Liver (tissue), 9 donors: Measurements from ENCODE around the gene DBT. TPM values are rescaled to one million over a fixed set of nuclear protein-coding genes. Genes with fewer than 3 reads are reported as not detected.

Experiments used
- DNase-seq: peaks from one replicate; pipeline ENCODE4 v3.0.0-alpha.2; 2017; ENCODE audit warnings: low spot score
- H3K27ac ChIP-seq, 2 donors: one replicate each; pipeline ENCODE4 v1.7.0; 2013; ENCODE audit warnings: inconsistent platforms in 2 of 2, low read length in 2 of 2, control low read depth in 1 of 2, low read depth in 1 of 2, mild to moderate bottlenecking in 1 of 2
- H3K27me3 ChIP-seq, 4 donors: one replicate each; pipeline versions ENCODE4 v1.6.1 to v1.7.0; 2013; ENCODE audit warnings: low read length in 3 of 4, inconsistent platforms in 1 of 4, mild to moderate bottlenecking in 1 of 4, moderate library complexity in 1 of 4; ENCODE audit not compliant: control insufficient read depth in 4 of 4, insufficient read depth in 4 of 4
- H3K36me3 ChIP-seq, 4 donors: one replicate each; pipeline versions ENCODE4 v1.6.1 to v1.7.0; 2013; ENCODE audit warnings: low read length in 3 of 4, mild to moderate bottlenecking in 3 of 4, low read depth in 1 of 4, moderate library complexity in 1 of 4; ENCODE audit not compliant: control insufficient read depth in 4 of 4, insufficient read depth in 3 of 4
- H3K4me1 ChIP-seq, 4 donors: one replicate each; pipeline versions ENCODE4 v1.6.1 to v1.7.0; 2013; ENCODE audit warnings: low read length in 3 of 4, mild to moderate bottlenecking in 3 of 4, moderate library complexity in 1 of 4; ENCODE audit not compliant: control insufficient read depth in 4 of 4, insufficient read depth in 4 of 4
- H3K4me3 ChIP-seq, 3 donors: one replicate each; pipeline versions ENCODE4 v1.6.1 to v1.7.0; 2013; ENCODE audit warnings: low read length in 3 of 3, control low read depth in 1 of 3, low read depth in 1 of 3, mild to moderate bottlenecking in 1 of 3
- H3K9ac ChIP-seq, 2 donors: one replicate each; pipeline ENCODE4 v1.7.0; 2013; ENCODE audit warnings: low read length in 2 of 2, mild to moderate bottlenecking in 2 of 2, moderate library complexity in 2 of 2, control low read depth in 1 of 2, low read depth in 1 of 2
- H3K9me3 ChIP-seq, 4 donors: one replicate each; pipeline versions ENCODE4 v1.6.1 to v1.7.0; 2013; ENCODE audit warnings: low read length in 3 of 4; ENCODE audit not compliant: control insufficient read depth in 4 of 4
- EGR1 ChIP-seq, 2 donors: IDR thresholded peaks; 2 replicates each; pipeline ENCODE4 v1.6.1; 2016 to 2018; ENCODE audit warnings: antibody characterized with exemption in 2 of 2, low read depth in 2 of 2
- FOXA1 ChIP-seq: IDR thresholded peaks from 2 replicates; pipeline ENCODE4 v1.6.1; 2016; ENCODE audit warnings: antibody characterized with exemption
- FOXA2 ChIP-seq: IDR thresholded peaks from 2 replicates; pipeline ENCODE4 v1.6.1; 2016; ENCODE audit warnings: antibody characterized with exemption
- GABPA ChIP-seq, 2 donors: IDR thresholded peaks in 1 of 2; conservative IDR thresholded peaks in 1 of 2; 2 replicates each; pipeline ENCODE4 v1.6.1; 2016; ENCODE audit warnings: antibody characterized with exemption in 2 of 2, mild to moderate bottlenecking in 1 of 2, moderate library complexity in 1 of 2
- HNF4A ChIP-seq, 2 donors: conservative IDR thresholded peaks; 2 replicates each; pipeline ENCODE4 v1.6.1; 2016; ENCODE audit warnings: antibody characterized with exemption in 2 of 2, mild to moderate bottlenecking in 2 of 2
- HNF4G ChIP-seq: IDR thresholded peaks from 2 replicates; pipeline ENCODE4 v1.6.1; 2016; ENCODE audit warnings: antibody characterized with exemption
- JUND ChIP-seq, 2 donors: IDR thresholded peaks; 2 replicates each; pipeline ENCODE4 v1.6.1; 2016; ENCODE audit warnings: antibody characterized with exemption in 2 of 2
- NR2F2 ChIP-seq: IDR thresholded peaks from 2 replicates; pipeline ENCODE4 v1.6.1; 2016; ENCODE audit warnings: antibody characterized with exemption
- RAD21 ChIP-seq, 2 donors: IDR thresholded peaks; 2 replicates each; pipeline ENCODE4 v1.6.1; 2016; ENCODE audit warnings: antibody characterized with exemption in 2 of 2, mild to moderate bottlenecking in 2 of 2
- RXRA ChIP-seq, 2 donors: IDR thresholded peaks; 2 replicates each; pipeline ENCODE4 v1.6.1; 2017 to 2018; ENCODE audit warnings: antibody characterized with exemption in 2 of 2, mild to moderate bottlenecking in 1 of 2
- SP1 ChIP-seq: IDR thresholded peaks from 2 replicates; pipeline ENCODE4 v1.6.1; 2018; ENCODE audit warnings: antibody characterized with exemption, mild to moderate bottlenecking
- TAF1 ChIP-seq: conservative IDR thresholded peaks from 2 replicates; pipeline ENCODE4 v1.6.1; 2016; ENCODE audit warnings: antibody characterized with exemption, mild to moderate bottlenecking
- YY1 ChIP-seq: IDR thresholded peaks from 2 replicates; pipeline ENCODE4 v1.6.1; 2016; ENCODE audit warnings: antibody characterized with exemption, mild to moderate bottlenecking
- WGBS: extraction: QIAGEN DNeasy Blood & Tissue Kit; methylation state at CpG from one replicate; pipeline ENCODE4 v1.1.7; 2013; 5-methylcytosine and 5-hydroxymethylcytosine counted together
- polyA plus RNA-seq, 2 donors: library from polyadenylated mRNA; stranded (reverse) in 1 of 2; unstranded in 1 of 2; fragments of 200-250 nt in 1 of 2; fragments of >200 nt in 1 of 2; fragmentation: Nextera tagmentation in 1 of 2; extraction: Ambion mirVana in 1 of 2; gene quantifications; one replicate each; pipeline versions ENCODE4 v1.2.1 to v1.2.3, GENCODE V29; 2013 to 2015
- total RNA-seq, 2 donors: library from RNA; depleted of rRNA; stranded (reverse); fragments of >200 nt; gene quantifications; one replicate each; pipeline ENCODE4 v1.2.3, GENCODE V29; 2014
- TF ChIP-seq, protein P1 (sequence below): IDR thresholded peaks from 2 replicates; pipeline ENCODE4 v1.6.1; 2016; ENCODE audit warnings: antibody characterized with exemption
- TF ChIP-seq, protein P2 (sequence below): fragments of 150-350 bp; IDR thresholded peaks from 2 replicates; pipeline ENCODE4 v1.5.1; 2017; ENCODE audit warnings: improper control_type of control experiment, low read depth, low read length; ENCODE audit not compliant: missing input control
- TF ChIP-seq, protein P3 (sequence below): IDR thresholded peaks from 2 replicates; pipeline ENCODE4 v1.6.1; 2016; ENCODE audit warnings: antibody characterized with exemption
- TF ChIP-seq, protein P4 (sequence below): IDR thresholded peaks from 2 replicates; pipeline ENCODE4 v1.6.1; 2016; ENCODE audit warnings: antibody characterized with exemption
- TF ChIP-seq, protein P5 (sequence below): IDR thresholded peaks from 2 replicates; pipeline ENCODE4 v1.6.1; 2016; ENCODE audit warnings: antibody characterized with exemption, mild to moderate bottlenecking
- donor health status: healthy.
- donor health status: healthy.
- donor health status: healthy.
- donor health status: healthy.
- donor health status: healthy.

The DBT gene
- total and polyA plus RNA-seq, 4 donors = 7.7 to 10.7 (median 9.1) TPM

DNA sequence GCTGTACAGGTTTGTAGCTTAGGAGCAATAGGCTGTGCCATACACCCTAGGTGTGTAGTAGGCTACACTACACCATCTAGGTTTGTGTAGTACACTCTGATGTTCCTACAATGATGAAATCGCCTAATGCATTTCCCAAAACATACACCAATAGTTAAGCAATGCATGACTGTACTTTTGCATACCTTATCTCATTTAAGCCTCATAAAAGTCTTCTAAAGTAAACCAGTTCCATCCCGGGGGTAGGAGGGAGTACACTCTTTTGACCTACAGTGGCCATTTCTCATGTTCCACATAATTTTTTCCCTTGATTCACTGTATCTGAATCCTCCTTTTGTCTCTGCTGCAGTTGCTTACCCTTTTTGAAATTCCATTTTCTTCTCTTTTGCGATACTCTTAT is 104.5 kb downstream of the DBT start:
- Histone ChIP-seq H3K36me3 (peaks cover 6 to 74% (median 67%) of the 10 kb centered on the region in 4 donors), H3K27ac (no peak overlapping the region), H3K27me3 (no peaks in the 10 kb centered on the region), H3K4me3 (no peak overlapping the region), H3K9me3 (no peaks in the 10 kb centered on the region), H3K9ac (no peak overlapping the region), H3K4me1 (no peaks in the 10 kb centered on the region)
- TF ChIP-seq HNF4A (conservative IDR thresholded peaks at IDR 0.05) (no peak), RAD21 (IDR thresholded peaks at IDR 0.05) (no peak), TAF1 (no peak), SP1 (no peak), NR2F2 (no peak), RXRA (IDR thresholded peaks at IDR 0.05) (no peak), YY1 (no peak), JUND (IDR thresholded peaks at IDR 0.05) (no peak)
- DNase-seq = no peak
- whole genome bisulfite sequencing = 93% methylated on average over 3 of the region's 3 CpGs

DNA sequence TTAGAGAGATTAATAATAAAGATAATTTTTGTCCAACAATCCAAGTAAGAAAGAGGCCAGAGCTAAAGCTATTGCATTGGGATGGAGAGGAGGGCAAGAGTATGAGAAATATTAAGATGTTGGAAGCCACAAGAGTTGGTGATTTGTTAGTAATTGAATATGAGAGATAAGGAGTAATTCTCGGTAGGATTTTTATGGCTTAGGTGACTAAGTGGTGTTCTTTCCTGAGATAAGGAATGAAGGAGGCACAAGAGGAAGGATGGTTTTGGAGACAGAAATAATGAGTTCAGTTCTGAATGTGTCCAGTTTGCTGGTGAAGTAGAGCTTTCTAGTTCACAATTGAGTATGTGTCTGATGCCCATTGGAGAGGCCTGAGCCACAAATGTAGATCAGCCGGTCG is 107.3 kb downstream of the DBT start:
- TF ChIP-seq RAD21 (IDR thresholded peaks at IDR 0.05) (no peak), GABPA (IDR thresholded peaks at IDR 0.05 in 1 of 2, conservative IDR thresholded peaks at IDR 0.05 in 1 of 2) (no peak), EGR1 (IDR thresholded peaks at IDR 0.05; ENCODE audit: low read depth in 2 of 2) (no peak), HNF4A (conservative IDR thresholded peaks at IDR 0.05) (no peak)
- TF ChIP-seq, protein P1, sequence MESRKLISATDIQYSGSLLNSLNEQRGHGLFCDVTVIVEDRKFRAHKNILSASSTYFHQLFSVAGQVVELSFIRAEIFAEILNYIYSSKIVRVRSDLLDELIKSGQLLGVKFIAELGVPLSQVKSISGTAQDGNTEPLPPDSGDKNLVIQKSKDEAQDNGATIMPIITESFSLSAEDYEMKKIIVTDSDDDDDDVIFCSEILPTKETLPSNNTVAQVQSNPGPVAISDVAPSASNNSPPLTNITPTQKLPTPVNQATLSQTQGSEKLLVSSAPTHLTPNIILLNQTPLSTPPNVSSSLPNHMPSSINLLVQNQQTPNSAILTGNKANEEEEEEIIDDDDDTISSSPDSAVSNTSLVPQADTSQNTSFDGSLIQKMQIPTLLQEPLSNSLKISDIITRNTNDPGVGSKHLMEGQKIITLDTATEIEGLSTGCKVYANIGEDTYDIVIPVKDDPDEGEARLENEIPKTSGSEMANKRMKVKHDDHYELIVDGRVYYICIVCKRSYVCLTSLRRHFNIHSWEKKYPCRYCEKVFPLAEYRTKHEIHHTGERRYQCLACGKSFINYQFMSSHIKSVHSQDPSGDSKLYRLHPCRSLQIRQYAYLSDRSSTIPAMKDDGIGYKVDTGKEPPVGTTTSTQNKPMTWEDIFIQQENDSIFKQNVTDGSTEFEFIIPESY = no peak
- TF ChIP-seq, protein P2, sequence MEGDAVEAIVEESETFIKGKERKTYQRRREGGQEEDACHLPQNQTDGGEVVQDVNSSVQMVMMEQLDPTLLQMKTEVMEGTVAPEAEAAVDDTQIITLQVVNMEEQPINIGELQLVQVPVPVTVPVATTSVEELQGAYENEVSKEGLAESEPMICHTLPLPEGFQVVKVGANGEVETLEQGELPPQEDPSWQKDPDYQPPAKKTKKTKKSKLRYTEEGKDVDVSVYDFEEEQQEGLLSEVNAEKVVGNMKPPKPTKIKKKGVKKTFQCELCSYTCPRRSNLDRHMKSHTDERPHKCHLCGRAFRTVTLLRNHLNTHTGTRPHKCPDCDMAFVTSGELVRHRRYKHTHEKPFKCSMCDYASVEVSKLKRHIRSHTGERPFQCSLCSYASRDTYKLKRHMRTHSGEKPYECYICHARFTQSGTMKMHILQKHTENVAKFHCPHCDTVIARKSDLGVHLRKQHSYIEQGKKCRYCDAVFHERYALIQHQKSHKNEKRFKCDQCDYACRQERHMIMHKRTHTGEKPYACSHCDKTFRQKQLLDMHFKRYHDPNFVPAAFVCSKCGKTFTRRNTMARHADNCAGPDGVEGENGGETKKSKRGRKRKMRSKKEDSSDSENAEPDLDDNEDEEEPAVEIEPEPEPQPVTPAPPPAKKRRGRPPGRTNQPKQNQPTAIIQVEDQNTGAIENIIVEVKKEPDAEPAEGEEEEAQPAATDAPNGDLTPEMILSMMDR = no peak
- TF ChIP-seq, protein P3, sequence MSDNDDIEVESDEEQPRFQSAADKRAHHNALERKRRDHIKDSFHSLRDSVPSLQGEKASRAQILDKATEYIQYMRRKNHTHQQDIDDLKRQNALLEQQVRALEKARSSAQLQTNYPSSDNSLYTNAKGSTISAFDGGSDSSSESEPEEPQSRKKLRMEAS = no peak
- H3K9ac ChIP-seq = no peak overlapping the region
- H3K4me1 ChIP-seq = no peaks in the 10 kb centered on the region
- DNase-seq = no peak
- H3K4me3 ChIP-seq = no peak overlapping the region
- WGBS = 92% methylated on average over 3 of the region's 3 CpGs
- H3K27ac ChIP-seq = no peak overlapping the region
- H3K9me3 ChIP-seq = no peaks in the 10 kb centered on the region
- H3K36me3 ChIP-seq = peaks cover 8 to 84% (median 74%) of the 10 kb centered on the region in 4 donors
- H3K27me3 ChIP-seq = no peaks in the 10 kb centered on the region

DNA sequence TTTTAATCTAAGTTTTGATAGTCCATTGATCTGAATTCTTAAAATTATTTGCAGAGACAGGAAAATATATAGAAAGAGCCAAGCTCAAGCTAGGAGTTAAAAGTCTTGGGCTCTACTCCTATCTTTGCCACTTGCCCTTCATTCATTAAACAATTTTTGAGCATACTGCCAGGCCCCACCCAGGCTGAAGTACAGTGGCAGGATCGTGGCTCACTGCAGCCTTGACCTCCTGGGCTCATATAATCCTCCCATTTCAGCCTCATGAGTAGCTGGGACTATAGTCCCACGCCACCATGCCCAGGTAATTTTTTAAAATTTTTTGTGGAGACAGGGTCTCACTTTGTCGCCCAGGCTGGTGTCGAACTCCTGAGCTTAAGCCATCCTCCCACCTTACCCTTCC is 108.4 kb downstream of the DBT start:
- H3K27ac ChIP-seq = no peak overlapping the region
- H3K36me3 ChIP-seq = peaks cover 9 to 77% (median 70%) of the 10 kb centered on the region in 4 donors
- no peaks in the 10 kb centered on the region for H3K4me1 ChIP-seq
- no peak for DNase-seq
- H3K9me3 ChIP-seq = no peaks in the 10 kb centered on the region
- WGBS = 81% methylated on average over 4 of the region's 4 CpGs
- no peak overlapping the region for H3K4me3 ChIP-seq
- no peak overlapping the region for H3K9ac ChIP-seq
- no peaks in the 10 kb centered on the region for H3K27me3 ChIP-seq
- TF ChIP-seq RXRA (IDR thresholded peaks at IDR 0.05) (no peak), EGR1 (IDR thresholded peaks at IDR 0.05; ENCODE audit: low read depth in 2 of 2) (no peak), HNF4G (no peak), HNF4A (conservative IDR thresholded peaks at IDR 0.05) (no peak), RAD21 (IDR thresholded peaks at IDR 0.05) (no peak), GABPA (IDR thresholded peaks at IDR 0.05 in 1 of 2, conservative IDR thresholded peaks at IDR 0.05 in 1 of 2) (no peak), FOXA2 (no peak), FOXA1 (no peak)
- TF ChIP-seq, protein P4, sequence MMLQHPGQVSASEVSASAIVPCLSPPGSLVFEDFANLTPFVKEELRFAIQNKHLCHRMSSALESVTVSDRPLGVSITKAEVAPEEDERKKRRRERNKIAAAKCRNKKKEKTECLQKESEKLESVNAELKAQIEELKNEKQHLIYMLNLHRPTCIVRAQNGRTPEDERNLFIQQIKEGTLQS = no peak
- TF ChIP-seq, protein P2 = no peak
- TF ChIP-seq, protein P3 = no peak
- TF ChIP-seq, protein P5, sequence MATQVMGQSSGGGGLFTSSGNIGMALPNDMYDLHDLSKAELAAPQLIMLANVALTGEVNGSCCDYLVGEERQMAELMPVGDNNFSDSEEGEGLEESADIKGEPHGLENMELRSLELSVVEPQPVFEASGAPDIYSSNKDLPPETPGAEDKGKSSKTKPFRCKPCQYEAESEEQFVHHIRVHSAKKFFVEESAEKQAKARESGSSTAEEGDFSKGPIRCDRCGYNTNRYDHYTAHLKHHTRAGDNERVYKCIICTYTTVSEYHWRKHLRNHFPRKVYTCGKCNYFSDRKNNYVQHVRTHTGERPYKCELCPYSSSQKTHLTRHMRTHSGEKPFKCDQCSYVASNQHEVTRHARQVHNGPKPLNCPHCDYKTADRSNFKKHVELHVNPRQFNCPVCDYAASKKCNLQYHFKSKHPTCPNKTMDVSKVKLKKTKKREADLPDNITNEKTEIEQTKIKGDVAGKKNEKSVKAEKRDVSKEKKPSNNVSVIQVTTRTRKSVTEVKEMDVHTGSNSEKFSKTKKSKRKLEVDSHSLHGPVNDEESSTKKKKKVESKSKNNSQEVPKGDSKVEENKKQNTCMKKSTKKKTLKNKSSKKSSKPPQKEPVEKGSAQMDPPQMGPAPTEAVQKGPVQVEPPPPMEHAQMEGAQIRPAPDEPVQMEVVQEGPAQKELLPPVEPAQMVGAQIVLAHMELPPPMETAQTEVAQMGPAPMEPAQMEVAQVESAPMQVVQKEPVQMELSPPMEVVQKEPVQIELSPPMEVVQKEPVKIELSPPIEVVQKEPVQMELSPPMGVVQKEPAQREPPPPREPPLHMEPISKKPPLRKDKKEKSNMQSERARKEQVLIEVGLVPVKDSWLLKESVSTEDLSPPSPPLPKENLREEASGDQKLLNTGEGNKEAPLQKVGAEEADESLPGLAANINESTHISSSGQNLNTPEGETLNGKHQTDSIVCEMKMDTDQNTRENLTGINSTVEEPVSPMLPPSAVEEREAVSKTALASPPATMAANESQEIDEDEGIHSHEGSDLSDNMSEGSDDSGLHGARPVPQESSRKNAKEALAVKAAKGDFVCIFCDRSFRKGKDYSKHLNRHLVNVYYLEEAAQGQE = no peak
